GM10266 (cell line): ENCODE results near the gene NATD1.
A peak's percentile ranks its signal among the peaks of the same experiment; 100 is the strongest.
"Not testable (repeated sequence)": the region's sequence is repeated elsewhere in the genome, so short reads cannot be mapped to it uniquely, and the experiment has no call there.

Experiments
- DNase-seq: peaks from one replicate; pipeline ENCODE4 v3.0.0; 2012; ENCODE audit errors: extremely low spot score
- CTCF ChIP-seq: IDR thresholded peaks from 2 replicates; pipeline ENCODE4 v1.5.1; 2012; ENCODE audit warnings: mild to moderate bottlenecking, low read depth; ENCODE audit not compliant: control insufficient read depth, insufficient read depth; ENCODE audit errors: missing control alignments

The NATD1 gene

GRCh38 chr17:21232033-21232749 lies 21.0 kb downstream of the NATD1 start:
- TF ChIP-seq CTCF = no peak
- no peak for DNase-seq

GRCh38 chr17:21231533-21231932 lies 21.7 kb downstream of the NATD1 start:
- no peak for TF ChIP-seq CTCF

GRCh38 chr17:21228845-21229244 lies 24.4 kb downstream of the NATD1 start:
- DNase-seq = no peak
- TF ChIP-seq CTCF = no peak

More at GRCh38 chr17:21231533-21231932, 21.7 kb downstream of the NATD1 start:
- no peak for DNase-seq

GRCh38 chr17:21228111-21228510 lies 25.1 kb downstream of the NATD1 start:
- no peak for TF ChIP-seq CTCF
- DNase-seq = no peak

GRCh38 chr17:21227277-21227676 lies 25.9 kb downstream of the NATD1 start:
- DNase-seq = not testable (repeated sequence)

GRCh38 chr17:21223086-21223485 lies 30.1 kb downstream of the NATD1 start:
- no peak for TF ChIP-seq CTCF

GRCh38 chr17:21218831-21219380 lies 34.3 kb downstream of the NATD1 start:
- DNase-seq = no peak
- no peak for TF ChIP-seq CTCF

More at GRCh38 chr17:21223086-21223485, 30.1 kb downstream of the NATD1 start:
- DNase-seq = no peak

GRCh38 chr17:21218101-21218500 lies 35.1 kb downstream of the NATD1 start:
- no peak for DNase-seq
- peak; percentile 3 for TF ChIP-seq CTCF
